Testis (tissue), 2 donors: ENCODE measurements around the gene ARAP2.

Experiments
- POLR2A ChIP-seq: fragments of 450-650 bp; IDR thresholded peaks from one replicate; pipeline ENCODE4 v1.6.1; 2017; ENCODE audit warnings: antibody characterized with exemption, mild to moderate bottlenecking, moderate library complexity
- TF ChIP-seq, protein P1 (sequence below), 3 experiments: fragments of 450-650 bp in 2 of 3; fragments of 200-600 bp in 1 of 3; sonication (generic) in 1 of 3; IDR thresholded peaks; one replicate each; pipeline ENCODE4 v1.5.1; 2016 to 2019; ENCODE audit warnings: antibody characterized with exemption in 3 of 3, mild to moderate bottlenecking in 2 of 3, moderate library complexity in 1 of 3

GRCh38 chr4:36290641-36291040 lies 46.3 kb upstream of the ARAP2 start:
- TF ChIP-seq, protein P1, sequence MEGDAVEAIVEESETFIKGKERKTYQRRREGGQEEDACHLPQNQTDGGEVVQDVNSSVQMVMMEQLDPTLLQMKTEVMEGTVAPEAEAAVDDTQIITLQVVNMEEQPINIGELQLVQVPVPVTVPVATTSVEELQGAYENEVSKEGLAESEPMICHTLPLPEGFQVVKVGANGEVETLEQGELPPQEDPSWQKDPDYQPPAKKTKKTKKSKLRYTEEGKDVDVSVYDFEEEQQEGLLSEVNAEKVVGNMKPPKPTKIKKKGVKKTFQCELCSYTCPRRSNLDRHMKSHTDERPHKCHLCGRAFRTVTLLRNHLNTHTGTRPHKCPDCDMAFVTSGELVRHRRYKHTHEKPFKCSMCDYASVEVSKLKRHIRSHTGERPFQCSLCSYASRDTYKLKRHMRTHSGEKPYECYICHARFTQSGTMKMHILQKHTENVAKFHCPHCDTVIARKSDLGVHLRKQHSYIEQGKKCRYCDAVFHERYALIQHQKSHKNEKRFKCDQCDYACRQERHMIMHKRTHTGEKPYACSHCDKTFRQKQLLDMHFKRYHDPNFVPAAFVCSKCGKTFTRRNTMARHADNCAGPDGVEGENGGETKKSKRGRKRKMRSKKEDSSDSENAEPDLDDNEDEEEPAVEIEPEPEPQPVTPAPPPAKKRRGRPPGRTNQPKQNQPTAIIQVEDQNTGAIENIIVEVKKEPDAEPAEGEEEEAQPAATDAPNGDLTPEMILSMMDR (IDR thresholded peaks at IDR 0.05), result no peak
- TF ChIP-seq POLR2A, result no peak
